OCI-LY7 (cell line): ENCODE measurements around the gene GPR42. TPM values are rescaled to one million over a fixed set of nuclear protein-coding genes. Genes with fewer than 3 reads are reported as not detected.

Experiments
- BruUV-seq: library from RNA; stranded (reverse); fragments of 400-500 nt; replicated peaks from 2 replicates; lab custom pipeline; 2021; lab: Mats Ljungman, UMichigan
- CTCF ChIA-PET: fragments of 300-600 bp; sonication (Branson Sonifier 250); formaldehyde crosslinking; loops from one replicate; lab custom pipeline; 2022; ENCODE audit warnings: antibody characterized with exemption; ENCODE audit not compliant: unreplicated experiment; lab: Charles Lee
- POLR2A ChIA-PET: fragments of 300-600 bp; sonication (Branson Sonifier 250); formaldehyde crosslinking; loops from one replicate; lab custom pipeline; 2022; ENCODE audit warnings: antibody characterized with exemption; lab: Charles Lee
- DNase-seq: peaks from one replicate; pipeline ENCODE4 v3.0.0-alpha.2; 2015; ENCODE audit warnings: low spot score
- H2AFZ ChIP-seq: fragments of 200-600 bp; sonication (generic), shearing (Covaris generic); 2 replicates; pipeline ENCODE4 v1.6.1; 2014; ENCODE audit warnings: mild to moderate bottlenecking, antibody characterized with exemption, low read length, moderate library complexity
- H3K27ac ChIP-seq: fragments of 200-600 bp; sonication (generic); 2 replicates; pipeline ENCODE4 v1.5.1; 2014; ENCODE audit warnings: mixed run types, low read depth, mild to moderate bottlenecking, moderate library complexity, low read length, inconsistent platforms; ENCODE audit not compliant: poor library complexity, severe bottlenecking
- H3K36me3 ChIP-seq: fragments of 200-600 bp; sonication (generic); 2 replicates; pipeline ENCODE4 v1.6.1; 2014; ENCODE audit warnings: mild to moderate bottlenecking, antibody characterized with exemption, low read length, moderate library complexity, mixed read lengths; ENCODE audit not compliant: insufficient read depth
- H3K4me1 ChIP-seq: fragments of 200-600 bp; sonication (generic); 2 replicates; pipeline ENCODE4 v1.5.1; 2014; ENCODE audit warnings: mild to moderate bottlenecking, low read length; ENCODE audit not compliant: insufficient read depth, poor library complexity, severe bottlenecking
- H3K4me2 ChIP-seq: fragments of 200-600 bp; sonication (generic); 2 replicates; pipeline ENCODE4 v1.6.1; 2014; ENCODE audit warnings: mild to moderate bottlenecking, low read length
- H3K4me3 ChIP-seq: fragments of 200-600 bp; sonication (generic); 2 replicates; pipeline ENCODE4 v1.5.1; 2014; ENCODE audit warnings: mild to moderate bottlenecking, low read depth, low read length; ENCODE audit not compliant: poor library complexity, severe bottlenecking
- H3K79me2 ChIP-seq: fragments of 200-600 bp; sonication (generic); 2 replicates; pipeline ENCODE4 v1.6.1; 2016; ENCODE audit warnings: low read depth, mild to moderate bottlenecking, low read length, moderate library complexity, mixed read lengths; ENCODE audit not compliant: insufficient read depth
- H3K9me2 ChIP-seq: fragments of 200-600 bp; sonication (generic); 2 replicates; pipeline ENCODE4 v1.6.1; 2016; ENCODE audit warnings: mild to moderate bottlenecking, low read length, mixed read lengths; ENCODE audit not compliant: insufficient read depth
- H3K9me3 ChIP-seq: fragments of 200-600 bp; sonication (generic); 2 replicates; pipeline ENCODE4 v1.6.1; 2014; ENCODE audit warnings: mild to moderate bottlenecking, mixed run types, low read length, mixed read lengths
- H4K20me1 ChIP-seq: fragments of 200-600 bp; sonication (generic); 2 replicates; pipeline ENCODE4 v1.6.1; 2014; ENCODE audit warnings: mild to moderate bottlenecking, antibody characterized with exemption, low read length, moderate library complexity, mixed read lengths; ENCODE audit not compliant: insufficient read depth
- CTCF ChIP-seq: fragments of 200-600 bp; sonication (generic); conservative IDR thresholded peaks from 2 replicates; pipeline ENCODE4 v1.5.1; 2014; ENCODE audit warnings: mild to moderate bottlenecking, antibody characterized with exemption, low read length, moderate library complexity, mixed read lengths
- EZH2phosphoT487 ChIP-seq: fragments of 200-600 bp; sonication (generic); IDR thresholded peaks from 2 replicates; pipeline ENCODE4 v1.6.1; 2018; ENCODE audit warnings: low read depth, borderline replicate concordance, mild to moderate bottlenecking, mixed run types, antibody characterized with exemption, low read length, moderate library complexity, mixed read lengths
- intact Hi-C: fragments of 100-400 bp; cut with micrococcal nuclease; formaldehyde crosslinking; loops from one replicate; pipeline ENCODE4 v1.10.0; 2022; ENCODE audit not compliant: unreplicated experiment
- microRNA-seq: library from miRNA; unstranded; fragments of <30 nt; microRNA quantifications from one replicate; pipeline ENCODE4 v1.2.0, GENCODE V29; 2022; ENCODE audit warnings: borderline replicate concordance
- small RNA-seq: library from RNA; depleted of rRNA; stranded (forward); fragments of <200 nt; gene quantifications from one replicate; pipeline ENCODE3, GENCODE V24; 2014
- total RNA-seq, 2 experiments: library from RNA; depleted of rRNA in 1 of 2; stranded (reverse); fragments of >200 nt in 1 of 2; shearing (Covaris generic) in 1 of 2; gene quantifications; 2 replicates each; pipeline ENCODE4 v1.2.3, GENCODE V29; 2014 to 2022

The GPR42 gene
- total RNA-seq, 2 experiments from 2014 or later, result 0.06 TPM; not detected in 1

GRCh38 chr19:35421362-35421761 is 50.5 kb downstream of the GPR42 start:
- DNase-seq, result no peak
- no TSS peak for BruUV-seq
- intact Hi-C loops, result no loop called here
- no peaks in the 10 kb centered on the region for H3K79me2 ChIP-seq
- H3K27ac ChIP-seq, result no peak overlapping the region
- POLR2A ChIA-PET, result no interaction called here
- H2AFZ ChIP-seq, result no peak overlapping the region
- no peaks in the 10 kb centered on the region for H4K20me1 ChIP-seq
- no peaks in the 10 kb centered on the region for H3K9me3 ChIP-seq
- H3K4me1 ChIP-seq, result no peaks in the 10 kb centered on the region
- H3K4me3 ChIP-seq, result no peak overlapping the region
- no peaks in the 10 kb centered on the region for H3K9me2 ChIP-seq
- no peak overlapping the region for H3K4me2 ChIP-seq
- TF ChIP-seq CTCF, result no peak
- TF ChIP-seq EZH2phosphoT487, result no peak
- H3K36me3 ChIP-seq, result no peaks in the 10 kb centered on the region
- CTCF ChIA-PET, result no interaction called here

Small RNAs within 50 kb of the gene (microRNA-seq; reads per million reads assigned to microRNA genes)
- gene MIR5196, result 88.6 reads per million, percentile 55 among the genes with 10 or more reads in this experiment

Small RNAs within 50 kb of the gene (small RNA-seq; reads per million reads assigned to genes)
- gene RN7SL491P, result not detected

Other genes with a start within 250 kb of the GPR42 start
- 0.28 and 1.1 TPM in 2 replicates for gene LGI4, start 236.0 kb upstream of the GPR42 start, total RNA-seq (2014; rRNA removed; shearing (Covaris generic))
- 2.7 and 5.9 TPM in 2 replicates for gene LGI4, start 236.0 kb upstream of the GPR42 start, total RNA-seq (2022)
- gene FXYD1, start 232.2 kb upstream of the GPR42 start, total RNA-seq (2014; rRNA removed; shearing (Covaris generic)), result 0.57 and 1.8 TPM in 2 replicates
- gene FXYD1, start 232.2 kb upstream of the GPR42 start, total RNA-seq (2022), result 5.5 and 11.5 TPM in 2 replicates
- 0.50 and 1.2 TPM in 2 replicates for gene FXYD7, start 227.8 kb upstream of the GPR42 start, total RNA-seq (2014; rRNA removed; shearing (Covaris generic))
- 6.1 and 6.3 TPM in 2 replicates for gene FXYD7, start 227.8 kb upstream of the GPR42 start, total RNA-seq (2022)
- 76.8 and 82.1 TPM in 2 replicates for gene FXYD5, start 216.3 kb upstream of the GPR42 start, total RNA-seq (2014; rRNA removed; shearing (Covaris generic))
- 147 and 155 TPM in 2 replicates for gene FXYD5, start 216.3 kb upstream of the GPR42 start, total RNA-seq (2022)
- not detected in 2 replicates for gene FAM187B, start 142.3 kb upstream of the GPR42 start, total RNA-seq (2014; rRNA removed; shearing (Covaris generic))
- not detected in 2 replicates for gene FAM187B, start 142.3 kb upstream of the GPR42 start, total RNA-seq (2022)
- 15.0 and 22.9 TPM in 2 replicates for gene LSR, start 122.1 kb upstream of the GPR42 start, total RNA-seq (2014; rRNA removed; shearing (Covaris generic))
- 26.0 and 33.6 TPM in 2 replicates for gene LSR, start 122.1 kb upstream of the GPR42 start, total RNA-seq (2022)
- 100.0 and 105 TPM in 2 replicates for gene USF2, start 102.1 kb upstream of the GPR42 start, total RNA-seq (2014; rRNA removed; shearing (Covaris generic))
- gene USF2, start 102.1 kb upstream of the GPR42 start, total RNA-seq (2022), result 155 and 181 TPM in 2 replicates
- gene HAMP, start 88.5 kb upstream of the GPR42 start, total RNA-seq (2014; rRNA removed; shearing (Covaris generic)), result 0.19 TPM in 1 of 2 replicates, not detected in the other
- gene HAMP, start 88.5 kb upstream of the GPR42 start, total RNA-seq (2022), result 0.83 and 0.89 TPM in 2 replicates
- gene MAG, start 78.9 kb upstream of the GPR42 start, total RNA-seq (2014; rRNA removed; shearing (Covaris generic)), result 4.6 and 6.2 TPM in 2 replicates
- 8.4 and 10.1 TPM in 2 replicates for gene MAG, start 78.9 kb upstream of the GPR42 start, total RNA-seq (2022)
- gene CD22, start 41.9 kb upstream of the GPR42 start, total RNA-seq (2014; rRNA removed; shearing (Covaris generic)), result 312 and 413 TPM in 2 replicates
- 972 TPM in 2 replicates for gene CD22, start 41.9 kb upstream of the GPR42 start, total RNA-seq (2022)
- gene FFAR1, start 23.2 kb upstream of the GPR42 start, total RNA-seq (2014; rRNA removed; shearing (Covaris generic)), result 8.5 and 11.4 TPM in 2 replicates
- gene FFAR1, start 23.2 kb upstream of the GPR42 start, total RNA-seq (2022), result 9.8 and 11.6 TPM in 2 replicates
- 0.72 TPM in 1 of 2 replicates, not detected in the other for gene FFAR3, start 12.6 kb upstream of the GPR42 start, total RNA-seq (2014; rRNA removed; shearing (Covaris generic))
- gene FFAR3, start 12.6 kb upstream of the GPR42 start, total RNA-seq (2022), result 0.19 and 0.31 TPM in 2 replicates
- not detected in 2 replicates for gene FFAR2, start 77.2 kb downstream of the GPR42 start, total RNA-seq (2014; rRNA removed; shearing (Covaris generic))
- gene FFAR2, start 77.2 kb downstream of the GPR42 start, total RNA-seq (2022), result not detected in 2 replicates
- not detected in 2 replicates for gene KRTDAP, start 119.4 kb downstream of the GPR42 start, total RNA-seq (2014; rRNA removed; shearing (Covaris generic))
- gene KRTDAP, start 119.4 kb downstream of the GPR42 start, total RNA-seq (2022), result not detected in 2 replicates
- not detected in 2 replicates for gene DMKN, start 142.6 kb downstream of the GPR42 start, total RNA-seq (2014; rRNA removed; shearing (Covaris generic))
- gene DMKN, start 142.6 kb downstream of the GPR42 start, total RNA-seq (2022), result not detected in 2 replicates
- gene SBSN, start 157.2 kb downstream of the GPR42 start, total RNA-seq (2014; rRNA removed; shearing (Covaris generic)), result not detected in 2 replicates
- gene SBSN, start 157.2 kb downstream of the GPR42 start, total RNA-seq (2022), result not detected in 2 replicates
- gene GAPDHS, start 162.4 kb downstream of the GPR42 start, total RNA-seq (2014; rRNA removed; shearing (Covaris generic)), result not detected in 2 replicates
- gene GAPDHS, start 162.4 kb downstream of the GPR42 start, total RNA-seq (2022), result not detected in 2 replicates
- gene TMEM147, start 174.6 kb downstream of the GPR42 start, total RNA-seq (2014; rRNA removed; shearing (Covaris generic)), result 83.2 and 85.8 TPM in 2 replicates
- 40.9 and 47.1 TPM in 2 replicates for gene TMEM147, start 174.6 kb downstream of the GPR42 start, total RNA-seq (2022)
- gene ATP4A, start 192.6 kb downstream of the GPR42 start, total RNA-seq (2014; rRNA removed; shearing (Covaris generic)), result 0.15 and 0.92 TPM in 2 replicates
- gene ATP4A, start 192.6 kb downstream of the GPR42 start, total RNA-seq (2022), result 0.33 and 0.36 TPM in 2 replicates
- not detected in 2 replicates for gene PMIS2, start 215.1 kb downstream of the GPR42 start, total RNA-seq (2014; rRNA removed; shearing (Covaris generic))
- not detected in 2 replicates for gene PMIS2, start 215.1 kb downstream of the GPR42 start, total RNA-seq (2022)
- gene HAUS5, start 241.7 kb downstream of the GPR42 start, total RNA-seq (2014; rRNA removed; shearing (Covaris generic)), result 61.5 and 66.8 TPM in 2 replicates
- 58.1 and 59.7 TPM in 2 replicates for gene HAUS5, start 241.7 kb downstream of the GPR42 start, total RNA-seq (2022)